NCI-H69 (cell line): ENCODE data around the gene LY6G5B.
A peak's percentile ranks its signal among the peaks of the same experiment; 100 is the strongest.

ENCODE experiments used
- DNase-seq: peaks from one replicate; lab custom pipeline; 2025; lab: John Stamatoyannopoulos, UW

The LY6G5B gene

DNA sequence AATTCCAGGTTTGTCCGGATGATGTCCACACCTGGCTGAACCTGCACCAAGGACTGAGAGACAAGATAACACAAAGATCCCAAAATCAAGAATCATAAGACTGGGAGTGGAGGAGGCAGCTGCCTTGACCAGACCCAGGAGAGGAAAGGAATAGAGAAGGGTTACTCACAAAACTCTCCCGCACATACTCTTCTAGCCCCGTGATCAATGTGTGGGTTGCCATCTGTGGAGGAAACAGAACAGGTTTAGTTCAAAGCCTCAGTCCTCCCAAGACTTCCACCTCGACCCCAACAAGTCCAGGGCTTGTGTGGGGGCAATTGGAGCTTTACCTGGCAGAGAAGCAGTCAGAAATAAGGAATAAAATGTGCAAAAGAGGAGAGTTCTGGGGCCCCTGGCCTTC lies 28.4 kb upstream of the LY6G5B start:
- DNase-seq: no peak

DNA sequence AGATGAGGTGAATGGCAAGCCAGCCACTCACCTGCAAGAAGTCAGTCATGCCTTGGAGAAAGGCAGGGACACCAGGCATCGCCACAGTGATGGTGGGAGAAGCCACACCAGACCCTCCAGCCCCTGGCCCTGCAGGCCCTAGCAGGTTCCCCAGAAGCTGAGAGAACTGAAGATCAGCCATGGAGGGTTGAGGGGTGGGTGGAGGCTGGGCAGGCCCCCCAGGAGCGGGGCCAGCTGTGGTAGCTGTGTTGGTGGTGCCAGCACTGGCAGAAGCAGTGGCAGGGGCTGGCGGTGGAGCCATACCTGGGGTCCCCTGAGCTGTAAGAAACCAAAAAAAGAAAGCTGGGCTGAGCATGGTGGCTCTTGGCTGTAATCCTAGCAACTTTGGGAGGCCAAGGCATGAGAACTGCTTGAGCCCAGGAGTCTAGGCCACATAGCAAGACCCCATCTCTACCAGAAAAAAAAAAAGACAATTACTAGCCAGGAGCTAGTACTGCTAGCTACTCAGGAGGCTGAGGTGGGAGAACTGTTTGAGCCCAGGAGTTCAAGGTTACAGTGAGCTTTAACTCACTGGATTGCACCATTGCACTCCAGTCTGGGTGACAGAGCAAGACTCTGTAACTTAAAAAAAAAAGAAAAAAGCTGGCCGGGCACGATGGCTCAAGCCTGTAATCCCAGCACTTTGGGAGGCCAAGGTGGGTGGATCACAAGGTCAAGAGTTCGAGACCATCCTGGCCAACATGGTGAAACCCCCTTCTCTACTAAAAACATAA lies 26.8 kb upstream of the LY6G5B start:
- no peak for DNase-seq

DNA sequence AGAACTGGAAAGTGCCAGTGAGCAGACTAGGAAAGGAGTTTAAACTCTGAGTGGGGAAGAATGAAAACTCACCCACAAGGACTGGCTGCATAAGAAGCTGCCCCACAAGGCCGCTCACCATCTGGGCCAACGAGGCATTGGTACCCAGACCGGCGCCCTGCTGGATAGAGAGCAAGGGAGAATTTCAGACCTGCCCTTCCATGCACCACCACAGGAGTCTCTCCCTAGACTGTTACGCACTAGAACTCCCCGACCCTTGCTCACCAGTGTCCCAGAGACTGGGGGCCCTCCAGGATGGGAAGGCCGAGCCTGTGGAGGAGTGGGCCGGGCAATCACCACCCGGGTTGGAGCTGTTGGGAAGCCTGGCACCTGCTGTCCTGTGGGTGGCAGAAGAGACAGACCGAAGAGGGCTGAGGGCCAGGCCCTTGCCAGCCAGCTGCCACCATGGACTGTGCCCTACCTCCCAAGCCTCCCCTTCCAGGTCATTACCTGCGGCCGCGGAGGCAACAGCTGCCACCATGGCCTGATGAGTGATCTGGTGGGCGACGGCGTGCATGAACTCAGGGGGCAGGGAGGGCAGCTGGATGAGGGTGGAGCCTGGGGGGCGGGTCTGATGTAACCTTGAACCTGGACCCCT lies 25.8 kb upstream of the LY6G5B start:
- DNase-seq: no peak

DNA sequence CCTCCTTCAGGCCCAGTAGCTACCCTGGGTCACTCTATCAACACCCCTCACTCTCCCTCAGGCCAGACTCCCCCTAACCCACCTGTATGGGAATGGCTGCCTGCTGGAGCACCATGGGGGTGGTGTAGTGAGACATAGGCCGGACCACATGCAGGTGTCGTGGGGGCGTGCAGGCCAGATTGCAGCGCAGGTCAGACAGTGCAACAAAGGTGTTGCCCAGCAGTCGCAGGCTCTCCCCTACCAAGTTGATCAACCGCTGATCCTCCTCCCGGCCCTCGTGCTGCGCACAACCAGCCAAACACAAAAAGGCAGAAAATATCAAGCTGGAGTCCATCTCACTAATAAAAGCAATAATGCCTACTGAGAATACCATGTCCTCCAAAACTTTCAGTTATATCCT lies 24.5 kb upstream of the LY6G5B start:
- DNase-seq: no peak

DNA sequence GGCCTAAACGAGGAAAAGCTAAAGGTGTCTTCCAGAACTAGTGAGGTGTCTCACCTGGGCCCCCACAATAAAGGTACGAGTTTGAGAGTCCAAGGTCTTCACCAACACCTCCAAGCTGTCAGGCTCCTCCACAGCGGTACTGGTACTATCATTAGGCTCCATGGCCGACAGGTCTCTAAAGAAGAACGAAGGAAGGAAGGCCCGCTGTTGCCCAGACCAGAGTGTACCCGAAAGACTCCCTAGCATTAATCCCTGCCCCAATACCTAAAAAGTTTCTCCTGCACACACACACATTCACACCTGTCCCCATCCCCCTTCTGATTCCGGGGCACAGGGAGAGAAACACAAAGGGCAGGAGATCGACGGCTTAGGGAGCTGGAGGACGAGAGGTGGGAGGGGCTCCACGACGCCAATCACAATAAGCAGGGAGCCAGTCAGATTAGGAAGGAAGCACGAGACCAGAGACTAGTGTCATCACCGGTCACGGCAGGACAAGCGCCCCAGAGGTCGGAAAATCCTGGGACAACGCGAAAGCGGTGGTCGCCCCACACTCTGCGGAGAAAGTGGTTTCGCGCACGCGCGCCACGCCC lies 18.1 kb upstream of the LY6G5B start:
- DNase-seq: peak; percentile 85

DNA sequence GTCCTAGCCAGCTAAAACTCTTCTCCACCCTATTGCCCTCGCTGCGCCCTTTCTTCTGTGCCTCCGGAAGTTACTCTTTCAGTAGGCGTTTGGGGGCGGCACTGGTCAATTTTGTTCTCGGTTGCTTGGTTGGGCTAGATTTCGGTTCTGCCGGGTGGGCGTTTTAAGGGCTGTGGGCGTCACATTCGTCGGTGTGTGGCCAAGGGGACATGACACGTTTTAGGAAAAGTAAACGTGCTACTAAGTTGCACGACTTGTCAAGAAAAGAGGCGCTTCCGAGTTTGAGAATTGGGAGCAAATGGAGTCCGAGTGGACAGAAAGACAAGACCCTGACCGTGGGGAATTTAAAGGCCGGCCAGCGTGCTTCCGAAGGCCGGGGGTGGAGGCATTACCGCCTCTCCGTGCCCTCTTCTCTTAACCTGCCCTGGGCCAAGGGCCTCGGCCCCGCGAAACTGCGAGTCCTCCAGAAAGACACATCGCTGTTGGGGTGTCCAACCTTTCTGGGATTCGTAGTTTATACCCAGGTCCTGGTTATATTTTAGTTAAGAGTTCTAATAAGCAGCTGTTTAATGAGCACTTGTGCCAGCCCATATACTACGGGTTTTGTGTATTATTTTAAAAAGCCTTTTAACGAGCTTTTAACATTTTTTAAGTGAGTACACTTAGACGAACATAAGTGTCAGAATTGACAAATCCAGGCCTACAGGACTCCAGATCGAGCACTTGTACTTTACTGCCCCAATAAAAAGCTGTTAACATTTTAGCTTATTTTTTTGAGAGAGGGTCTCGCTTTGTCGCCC lies 16.7 kb upstream of the LY6G5B start:
- DNase-seq: peak; percentile 99

DNA sequence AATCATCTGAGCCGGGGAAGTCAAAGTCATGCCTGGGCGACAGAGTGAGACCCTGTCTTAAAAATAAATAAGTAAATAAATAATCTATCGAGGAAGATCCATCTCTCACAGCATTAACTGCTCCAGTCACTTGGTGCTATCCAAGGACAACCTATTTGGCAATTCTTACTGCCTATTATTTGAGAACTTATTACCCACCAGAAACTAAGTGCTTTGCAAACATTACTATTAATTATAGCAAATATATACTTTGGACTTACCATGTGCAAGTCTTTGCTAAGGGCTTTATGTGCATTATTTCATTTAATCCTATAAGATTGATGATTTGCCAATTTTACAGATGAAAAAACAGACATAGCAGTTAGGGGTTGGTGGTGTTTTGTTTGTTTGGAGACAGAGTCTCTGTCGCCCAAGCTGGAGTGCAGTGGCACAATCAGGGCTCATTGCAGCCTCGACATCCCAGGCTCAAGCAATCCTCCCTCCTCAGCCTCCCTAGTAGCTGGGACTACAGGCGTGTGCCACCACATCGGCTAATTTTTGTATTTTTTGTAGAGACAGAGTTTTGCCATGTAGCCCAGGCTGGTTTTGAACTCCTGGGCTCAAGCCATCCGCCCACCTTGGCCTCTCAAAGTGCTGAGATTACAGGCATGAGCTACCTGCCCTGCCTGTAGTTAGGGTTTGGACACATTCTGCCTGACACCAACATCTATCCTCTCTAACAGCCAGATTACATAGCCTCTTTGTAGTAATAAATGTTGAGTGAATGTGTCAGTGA lies 15.0 kb upstream of the LY6G5B start:
- no peak for DNase-seq

DNA sequence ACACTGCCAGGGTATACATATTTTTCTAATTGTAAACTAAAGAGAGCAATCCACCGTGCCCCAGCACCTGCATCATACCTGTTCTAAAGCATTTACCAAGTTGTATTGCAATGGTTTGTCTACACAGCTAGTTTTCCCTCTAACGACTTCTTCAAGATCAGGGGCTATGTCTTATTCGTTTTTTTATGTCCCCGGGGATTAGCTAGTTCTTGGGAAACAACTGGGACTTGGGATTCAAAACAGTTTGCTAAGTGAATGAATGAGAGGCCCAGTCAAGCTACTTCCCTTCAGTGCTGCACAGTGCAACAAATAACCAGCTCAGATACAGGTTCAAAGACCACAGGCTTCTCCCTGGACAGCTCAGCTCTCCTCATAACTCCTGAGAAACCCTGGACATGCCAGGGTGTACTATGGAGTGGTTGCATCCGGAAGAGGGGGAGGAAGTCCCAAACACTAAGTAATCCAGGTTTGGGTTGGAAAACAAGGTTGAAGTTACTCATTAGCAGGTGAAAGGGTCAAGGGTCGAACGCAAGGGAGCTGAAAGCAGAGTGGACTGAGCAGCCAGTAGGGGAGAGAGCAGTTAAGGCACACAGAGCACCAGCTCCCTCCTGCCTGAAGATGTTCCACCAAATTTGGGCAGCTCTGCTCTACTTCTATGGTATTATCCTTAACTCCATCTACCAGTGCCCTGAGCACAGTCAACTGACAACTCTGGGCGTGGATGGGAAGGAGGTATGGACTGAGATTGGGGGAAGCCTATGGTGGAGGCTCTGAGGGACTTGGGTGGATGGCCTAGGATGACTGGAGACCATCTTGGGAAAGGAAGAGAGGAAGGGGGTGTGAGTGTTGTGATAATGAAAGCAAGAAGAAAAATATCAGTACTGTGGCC lies 14.2 kb upstream of the LY6G5B start, which contains the start of gene APOM:
Gene APOM (plus strand): TSS at position 546 of the 889 bp plus-strand sequence. CDS start 73 bp downstream, at position 619.
- DNase-seq: no peak

DNA sequence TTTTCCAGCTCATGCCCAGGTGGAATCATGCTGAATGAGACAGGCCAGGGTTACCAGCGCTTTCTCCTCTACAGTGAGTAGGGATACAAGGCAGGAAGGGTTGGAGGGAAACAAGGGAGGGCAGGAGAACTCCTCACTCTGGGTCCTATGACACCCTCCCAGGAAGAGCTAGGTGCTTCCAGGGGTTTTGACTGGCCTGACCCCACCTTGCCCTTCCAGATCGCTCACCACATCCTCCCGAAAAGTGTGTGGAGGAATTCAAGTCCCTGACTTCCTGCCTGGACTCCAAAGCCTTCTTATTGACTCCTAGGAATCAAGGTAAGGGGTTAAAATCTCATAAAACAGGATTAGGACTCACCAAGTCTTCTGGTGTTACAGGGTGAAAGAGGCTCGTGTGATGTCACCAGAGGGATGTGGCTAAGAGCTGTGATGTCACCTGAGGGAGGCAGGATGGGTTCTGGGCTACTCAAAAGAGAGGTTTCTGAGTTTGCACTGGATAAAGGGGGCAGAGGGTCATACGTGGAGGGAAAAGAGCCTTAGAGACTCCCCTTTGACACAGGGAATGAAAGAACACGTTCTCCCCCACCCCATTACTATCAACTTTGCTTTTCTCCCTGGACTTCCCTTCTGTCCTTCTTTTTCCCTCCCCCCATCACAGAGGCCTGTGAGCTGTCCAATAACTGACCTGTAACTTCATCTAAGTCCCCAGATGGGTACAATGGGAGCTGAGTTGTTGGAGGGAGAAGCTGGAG lies 12.2 kb upstream of the LY6G5B start:
- no peak for DNase-seq

DNA sequence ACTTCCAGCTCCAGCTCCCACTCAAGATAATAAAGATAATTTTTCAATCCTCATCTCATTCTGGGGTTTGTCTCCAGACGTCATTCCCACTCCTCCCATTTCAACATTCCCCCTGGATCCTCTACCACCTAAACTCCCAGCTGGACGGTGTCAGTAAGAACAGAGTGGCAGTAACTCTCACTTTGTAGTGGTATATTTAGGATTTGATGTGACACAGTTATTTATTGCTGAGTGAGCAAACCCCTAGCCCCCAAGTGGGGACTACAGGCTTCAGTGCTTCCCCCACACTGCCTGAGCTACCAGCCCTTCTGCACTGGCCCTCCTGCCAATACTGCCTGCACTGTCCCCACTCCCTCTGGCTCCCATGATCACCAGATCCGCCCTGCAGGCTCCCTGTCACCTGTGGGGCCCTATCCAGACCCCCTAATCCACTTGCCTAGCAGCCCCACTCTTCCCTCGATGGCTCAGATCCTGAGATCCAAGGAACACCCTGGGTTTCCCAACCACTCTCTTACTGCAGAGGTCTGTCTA lies 11.6 kb upstream of the LY6G5B start:
- DNase-seq: no peak

DNA sequence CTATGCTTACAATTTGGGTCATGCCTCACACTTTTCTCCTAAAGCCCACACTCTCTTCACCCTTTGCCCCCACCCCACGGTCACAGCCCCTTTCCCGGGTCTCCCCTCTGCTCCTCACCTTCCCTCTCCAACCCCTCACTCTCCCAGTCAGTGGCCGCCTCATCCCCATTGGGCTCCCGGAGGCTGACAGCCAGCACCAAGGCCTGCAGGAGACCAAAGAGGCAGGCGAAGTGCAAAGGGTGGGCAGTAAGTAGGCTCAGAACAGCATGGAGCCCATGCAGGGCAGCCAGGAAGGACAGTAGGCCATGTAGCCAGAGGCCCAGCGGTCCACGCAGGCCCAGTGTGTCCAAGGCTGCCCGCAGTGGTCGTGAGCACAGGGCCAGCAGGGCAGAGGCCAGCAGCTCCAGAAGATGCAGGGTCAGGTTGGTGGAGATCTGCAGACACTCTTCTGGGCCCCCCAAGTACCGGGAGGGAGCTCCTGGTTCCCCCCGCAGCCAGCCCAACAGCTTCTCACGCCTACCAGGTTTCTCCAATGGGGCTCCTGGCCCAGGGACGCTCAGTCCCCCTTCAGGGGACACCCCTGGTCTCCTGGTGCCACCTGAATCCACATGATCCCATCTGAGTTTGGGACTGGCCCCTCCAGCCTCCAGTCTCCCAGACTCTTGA lies 10.7 kb upstream of the LY6G5B start:
- DNase-seq: no peak

DNA sequence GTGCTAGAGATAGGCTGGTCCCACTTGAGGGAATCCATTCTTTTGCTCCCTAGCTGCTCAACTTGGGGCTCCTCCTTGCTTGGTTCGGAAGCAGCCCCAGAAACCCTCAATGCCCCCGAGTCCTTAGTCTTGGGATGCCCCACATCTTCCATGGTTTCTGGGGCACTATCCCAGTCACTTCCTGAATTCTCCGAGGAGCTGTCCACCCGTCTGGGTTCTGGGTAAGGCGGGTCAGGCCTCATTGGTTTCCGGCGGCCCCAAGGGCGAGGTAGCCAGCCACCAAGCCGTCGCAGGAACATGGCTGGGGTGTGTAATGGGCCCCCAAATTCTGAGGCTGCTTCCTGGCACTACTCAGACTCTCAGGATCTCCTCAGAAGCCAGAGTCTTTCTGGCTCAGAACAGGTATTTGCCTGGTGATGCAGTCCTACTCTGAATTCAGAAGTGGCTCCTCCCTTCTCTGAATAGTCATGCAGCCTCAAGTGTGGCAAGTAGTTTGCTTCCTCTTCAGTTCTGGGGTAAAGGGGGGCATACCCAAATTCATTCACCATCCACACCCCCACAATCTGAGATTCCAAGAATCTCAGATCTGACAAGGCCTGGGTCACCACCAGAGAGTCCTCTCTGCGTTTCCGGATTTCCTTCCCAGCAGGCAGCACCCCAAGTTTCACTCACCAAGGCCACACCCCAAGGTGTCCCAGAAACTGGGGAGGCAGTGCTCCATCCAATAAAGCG lies 10.0 kb upstream of the LY6G5B start:
- peak; percentile 37 for DNase-seq

DNA sequence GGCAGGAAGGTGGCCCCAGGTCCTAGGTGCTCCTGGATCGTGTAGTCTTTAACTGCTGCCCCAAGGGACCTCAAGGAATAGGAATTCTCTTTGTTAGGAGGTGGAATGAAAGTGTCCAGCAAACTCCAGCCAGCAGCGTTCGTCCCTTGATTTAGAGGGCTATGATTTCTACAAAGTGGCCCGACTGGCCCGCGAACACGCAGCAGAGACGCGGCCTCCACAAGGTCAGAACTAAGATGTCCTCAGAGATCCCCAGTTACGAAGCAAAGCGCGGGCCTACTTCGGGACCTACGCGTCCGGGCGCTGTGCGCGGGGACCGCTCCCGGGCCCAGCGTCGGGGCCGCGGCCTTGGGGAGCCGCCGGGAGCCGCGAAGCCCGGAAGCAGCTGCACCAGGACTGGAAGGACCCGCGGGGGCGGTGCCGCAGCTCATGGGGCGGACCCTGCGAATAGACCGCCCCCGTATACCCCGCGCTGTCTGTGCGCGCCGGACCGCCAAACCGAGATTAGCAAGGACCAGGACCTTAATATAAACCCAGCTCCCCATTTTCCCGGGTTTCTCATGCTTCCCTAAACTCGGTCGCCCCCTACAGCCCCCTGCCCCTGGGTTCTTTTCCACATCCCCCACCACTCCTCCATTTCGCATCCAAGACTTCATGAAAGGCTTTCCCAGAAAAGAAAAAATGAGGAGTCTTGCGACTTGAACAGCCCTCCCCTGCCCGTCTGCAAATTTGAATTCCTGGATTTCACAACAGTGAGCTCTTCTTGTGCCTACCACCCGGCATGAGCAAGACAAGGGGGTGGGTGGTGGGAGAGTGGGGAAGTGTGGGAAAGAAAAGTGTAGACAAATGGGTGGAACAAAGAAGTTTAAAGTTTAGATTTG lies 9.2 kb upstream of the LY6G5B start, which contains the start of gene C6orf47:
Gene C6orf47 (minus strand): TSS at position 398 of the 881 bp plus-strand sequence. CDS start 831 bp downstream, outside the sequence.
- peak; percentile 94 for DNase-seq

DNA sequence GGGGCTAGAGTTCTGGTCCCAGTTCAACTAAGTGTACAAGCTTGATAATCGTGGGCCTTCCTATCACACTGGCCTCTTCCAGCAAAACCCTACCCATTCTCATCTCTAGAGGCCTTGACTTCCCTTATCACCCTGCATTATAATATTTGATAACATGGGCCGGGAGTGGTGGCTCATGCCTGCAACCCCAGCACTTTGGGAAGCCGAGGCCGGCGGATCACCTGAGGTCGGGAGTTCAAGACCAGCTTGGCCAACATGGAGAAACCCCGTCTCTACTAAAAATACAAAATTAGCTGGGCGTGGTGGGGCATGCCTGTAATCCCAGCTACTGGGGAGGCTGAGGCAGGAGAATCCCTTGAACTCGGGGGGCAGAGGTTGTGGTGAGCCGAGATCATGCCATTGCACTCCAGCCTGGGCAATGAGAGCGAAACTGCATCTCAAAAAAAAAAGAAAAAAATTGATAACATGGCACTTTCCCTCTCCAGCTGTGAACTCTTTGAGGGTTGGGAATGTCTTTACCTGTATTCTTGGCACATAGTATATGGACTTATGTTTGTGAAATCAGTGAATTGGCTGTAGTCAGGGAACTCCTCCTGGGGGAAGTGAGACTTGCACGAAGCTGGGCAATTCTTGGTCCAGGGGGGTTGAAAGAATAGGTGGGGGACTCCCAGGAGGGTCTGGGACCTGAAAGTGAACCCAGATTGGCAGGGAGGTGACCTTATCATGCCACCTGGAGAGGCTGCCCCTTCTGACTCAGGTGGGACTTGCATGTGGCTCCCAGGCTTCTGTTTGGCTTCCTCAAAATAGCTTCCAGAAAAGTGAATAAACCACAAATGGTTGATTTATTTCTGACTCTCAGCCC lies 8.3 kb upstream of the LY6G5B start:
- DNase-seq: no peak

DNA sequence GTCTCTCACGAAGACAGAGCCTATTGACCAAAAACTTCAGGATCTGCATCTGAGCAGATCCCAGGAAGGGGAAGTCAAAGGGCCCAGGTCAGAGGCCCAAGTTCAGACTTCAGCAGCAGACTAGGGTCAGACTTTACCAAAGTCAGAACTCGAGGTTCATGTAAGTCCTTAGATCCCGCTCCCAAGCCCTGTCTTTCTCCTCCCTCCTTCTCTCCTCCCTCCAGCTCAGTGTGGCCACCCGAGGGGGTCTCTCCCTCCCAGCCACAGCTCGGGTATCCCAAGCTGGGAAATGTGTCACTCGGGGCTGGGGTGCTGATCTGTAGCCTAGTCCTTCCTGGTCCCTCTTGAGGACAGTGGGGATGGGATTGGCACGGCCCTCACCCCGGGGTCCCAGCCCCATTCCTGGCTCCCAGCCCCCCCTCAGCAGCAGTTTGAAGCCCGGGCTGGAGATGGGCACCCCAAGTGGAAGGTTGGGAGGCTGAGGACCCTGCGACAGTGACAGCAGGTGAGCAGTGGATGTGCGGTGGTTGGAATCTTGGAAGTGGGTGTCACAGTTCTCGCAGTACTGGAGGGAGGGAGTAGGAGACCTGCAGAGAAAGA lies 7.6 kb upstream of the LY6G5B start:
- DNase-seq: no peak
